ENCODE measurements around the gene KDM8. TPM values are rescaled to one million over a fixed set of nuclear protein-coding genes. Genes with fewer than 3 reads are reported as not detected.

The KDM8 gene
- polyA plus RNA-seq, 3 donors: 0.40 to 3.3 (median 1.5) TPM

GRCh38 chr16:27230562-27231001, 27.3 kb downstream of the KDM8 start:
- peaks cover 50 to 62% of the 10 kb centered on the region in 2 donors for H3K36me3 Mint-ChIP-seq
- no peaks in the 10 kb centered on the region for H3K9me3 Mint-ChIP-seq
- H3K79me2 ChIP-seq (ENCODE audit: insufficient read depth, low read length): no peaks in the 10 kb centered on the region
- H3K9me3 ChIP-seq (replicated peaks in 1 of 2; ENCODE audit: control insufficient read depth in 1 of 2, insufficient read depth in 1 of 2, low read length in 2 of 2): no peaks in the 10 kb centered on the region
- H3K4me3 Mint-ChIP-seq: no peak overlapping the region
- peaks cover 29 to 44% of the 10 kb centered on the region in 2 donors for H3K36me3 ChIP-seq (replicated peaks in 1 of 2; ENCODE audit: control insufficient read depth in 1 of 2, insufficient read depth in 2 of 2, low read length in 2 of 2)
- no peak for DNase-seq
- no peak for TF ChIP-seq CTCF (IDR thresholded peaks at IDR 0.05)
- peaks cover 12 to 22% of the 10 kb centered on the region in 2 donors for H3K4me1 ChIP-seq (ENCODE audit: control insufficient read depth in 1 of 2, insufficient read depth in 2 of 2, low read length in 2 of 2)
- H2AFZ ChIP-seq (ENCODE audit: insufficient read depth, low read depth, low read length, poor library complexity, severe bottlenecking): no peak overlapping the region
- no peak overlapping the region for H3K9ac ChIP-seq (ENCODE audit: insufficient read depth, low read length, poor library complexity, severe bottlenecking)
- no peak overlapping the region for H3K27ac ChIP-seq (ENCODE audit: low read depth in 1 of 2, low read length in 2 of 2)
- peaks cover 0 to 3% (median 0%) of the 10 kb centered on the region in 3 donors for H3K27me3 Mint-ChIP-seq (ENCODE audit: low read depth in 3 of 3)
- peak overlapping the region in 1 of 7 donors; percentile 6 for H3K27ac Mint-ChIP-seq
- no peaks in the 10 kb centered on the region for H4K20me1 ChIP-seq (ENCODE audit: insufficient read depth, low read length)
- no peak overlapping the region for H3K4me2 ChIP-seq (replicated peaks; ENCODE audit: extremely low read depth, low read length, poor library complexity, severe bottlenecking)
- 71% methylated on average over 11 of the region's 16 CpGs for WGBS (ENCODE audit: insufficient coverage)
- H3K4me3 ChIP-seq (replicated peaks in 1 of 3; ENCODE audit: low read depth in 2 of 3, low read length in 3 of 3): no peak overlapping the region
- no peaks in the 10 kb centered on the region for H3K27me3 ChIP-seq (ENCODE audit: control insufficient read depth in 2 of 2, insufficient read depth in 2 of 2, low read length in 2 of 2)
- intact Hi-C loops (cut with micrococcal nuclease): loop anchor here in 1 of 2 donors (5.0 kb wide), 1 partner anchor 137 kb away; no protein-coding TSS in a partner anchor
- H3K4me1 Mint-ChIP-seq: peaks cover 29% of the 10 kb centered on the region

- Histone ChIP-seq H3K9me3 (replicated peaks in 1 of 2; ENCODE audit: control insufficient read depth in 1 of 2, insufficient read depth in 1 of 2, low read length in 2 of 2) (no peaks in the 10 kb centered on the region), H3K27me3 (ENCODE audit: control insufficient read depth in 2 of 2, insufficient read depth in 2 of 2, low read length in 2 of 2) (no peaks in the 10 kb centered on the region), H2AFZ (ENCODE audit: insufficient read depth, low read depth, low read length, poor library complexity, severe bottlenecking) (no peak overlapping the region), H3K27ac (ENCODE audit: low read depth in 1 of 2, low read length in 2 of 2) (peak overlapping the region in 1 of 2 donors; percentile 10), H3K36me3 (replicated peaks in 1 of 2; ENCODE audit: control insufficient read depth in 1 of 2, insufficient read depth in 2 of 2, low read length in 2 of 2) (peaks cover 19 to 37% of the 10 kb centered on the region in 2 donors), H3K79me2 (ENCODE audit: insufficient read depth, low read length) (no peaks in the 10 kb centered on the region), H3K4me3 (replicated peaks in 1 of 3; ENCODE audit: low read depth in 2 of 3, low read length in 3 of 3) (no peak overlapping the region), H4K20me1 (ENCODE audit: insufficient read depth, low read length) (no peaks in the 10 kb centered on the region), H3K4me1 (ENCODE audit: control insufficient read depth in 1 of 2, insufficient read depth in 2 of 2, low read length in 2 of 2) (peaks cover 21 to 33% of the 10 kb centered on the region in 2 donors), H3K4me2 (replicated peaks; ENCODE audit: extremely low read depth, low read length, poor library complexity, severe bottlenecking) (peak overlapping the region; percentile 20), H3K9ac (ENCODE audit: insufficient read depth, low read length, poor library complexity, severe bottlenecking) (peak overlapping the region; percentile 10)
- peaks cover 43 to 53% of the 10 kb centered on the region in 2 donors for H3K36me3 Mint-ChIP-seq
- DNase-seq: no peak
- H3K27ac Mint-ChIP-seq: peak overlapping the region in 4 of 7 donors; percentile 1 to 57 (median 28)
- intact Hi-C loops (cut with micrococcal nuclease): loop anchor here in 1 of 2 donors (5.0 kb wide), 1 partner anchor 136 kb away; no protein-coding TSS in a partner anchor
- WGBS (ENCODE audit: insufficient coverage): 18% methylated on average over 3 of the region's 8 CpGs
- H3K4me3 Mint-ChIP-seq: peak overlapping the region in 1 of 2 donors; percentile 13
- peaks cover 0 to 3% (median 0%) of the 10 kb centered on the region in 3 donors for H3K27me3 Mint-ChIP-seq (ENCODE audit: low read depth in 3 of 3)
- peaks cover 35% of the 10 kb centered on the region for H3K4me1 Mint-ChIP-seq
- H3K9me3 Mint-ChIP-seq: no peaks in the 10 kb centered on the region
- TF ChIP-seq CTCF (IDR thresholded peaks at IDR 0.05): no peak
Observed at GRCh38 chr16:27231692-27232060, 28.4 kb downstream of the KDM8 start.
